GM10248 (cell line): ENCODE results near the gene PGPEP1.

Source experiments
- CTCF ChIA-PET: fragments of 300-600 bp; sonication (Branson Sonifier 250); formaldehyde crosslinking; extraction: SDS; loops from one replicate; lab custom pipeline; 2021; ENCODE audit warnings: antibody characterized with exemption; lab: Yijun Ruan, JAX
- POLR2A ChIA-PET: fragments of 350-650 bp; sonication (Branson Sonifier 250); formaldehyde crosslinking; extraction: SDS; loops from one replicate; lab custom pipeline; 2020; ENCODE audit warnings: antibody characterized with exemption; lab: Yijun Ruan, JAX
- DNase-seq: peaks from one replicate; pipeline ENCODE4 v3.0.0; 2012; ENCODE audit errors: extremely low spot score
- TF ChIP-seq, protein P1 (sequence below): IDR thresholded peaks from 2 replicates; pipeline ENCODE4 v1.5.1; 2012; ENCODE audit warnings: mild to moderate bottlenecking, low read depth; ENCODE audit errors: extremely low read depth, missing control alignments, control extremely low read depth

Gene PGPEP1

DNA sequence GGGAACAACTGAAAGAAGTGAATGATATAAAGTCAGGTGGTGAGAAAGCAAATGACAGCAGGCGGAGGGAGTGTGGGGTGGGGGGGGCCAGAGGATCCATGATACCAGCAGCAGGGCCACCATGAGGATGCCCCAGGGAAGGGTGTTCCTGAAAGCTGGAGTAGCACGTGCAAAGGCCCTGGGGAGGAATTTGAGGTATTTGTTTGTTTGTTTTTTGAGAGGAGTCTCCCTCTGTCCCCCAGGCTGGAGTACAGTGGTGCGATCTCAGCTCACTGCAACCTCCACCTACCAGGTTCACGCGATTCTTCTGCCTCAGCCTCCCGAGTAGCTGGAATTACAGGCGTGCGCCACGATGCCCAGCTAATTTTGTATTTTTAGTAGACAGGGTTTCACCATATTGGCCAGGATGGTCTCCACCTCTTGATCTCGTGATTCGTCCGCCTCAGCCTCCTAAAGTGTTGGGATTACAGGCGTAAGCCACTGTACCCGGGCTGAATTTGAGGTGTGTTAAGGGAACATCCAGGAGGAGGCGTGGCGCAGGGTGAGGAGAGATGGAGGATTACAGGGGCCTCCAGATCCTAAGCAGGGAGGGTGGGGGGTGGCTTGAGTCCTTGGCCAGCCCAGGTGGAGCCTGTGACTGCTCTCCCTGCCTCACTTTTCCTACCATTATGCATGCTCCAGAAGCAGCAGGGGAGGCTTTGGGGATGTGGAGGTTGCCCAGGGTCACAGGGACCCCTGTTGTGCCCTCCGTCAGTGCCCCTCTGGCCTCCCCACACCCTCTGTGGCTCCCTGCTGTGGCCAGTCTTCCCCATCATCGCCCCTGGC, 46.5 kb upstream of the PGPEP1 start:
- no peak for DNase-seq
- ChIA-PET POLR2A (interaction anchor here (0.8 to 3.1 kb wide), 3 partner anchors 11 to 35 kb away, joined by 5 to 110 read pairs (median 11); partner anchors contain the start of gene JUND), CTCF (interaction anchor here (3.1 to 6.3 kb wide), 2 partner anchors 9 to 13 kb away, joined by 20 to 43 read pairs; partner anchors contain the start of gene JUND)
- TF ChIP-seq, protein P1, sequence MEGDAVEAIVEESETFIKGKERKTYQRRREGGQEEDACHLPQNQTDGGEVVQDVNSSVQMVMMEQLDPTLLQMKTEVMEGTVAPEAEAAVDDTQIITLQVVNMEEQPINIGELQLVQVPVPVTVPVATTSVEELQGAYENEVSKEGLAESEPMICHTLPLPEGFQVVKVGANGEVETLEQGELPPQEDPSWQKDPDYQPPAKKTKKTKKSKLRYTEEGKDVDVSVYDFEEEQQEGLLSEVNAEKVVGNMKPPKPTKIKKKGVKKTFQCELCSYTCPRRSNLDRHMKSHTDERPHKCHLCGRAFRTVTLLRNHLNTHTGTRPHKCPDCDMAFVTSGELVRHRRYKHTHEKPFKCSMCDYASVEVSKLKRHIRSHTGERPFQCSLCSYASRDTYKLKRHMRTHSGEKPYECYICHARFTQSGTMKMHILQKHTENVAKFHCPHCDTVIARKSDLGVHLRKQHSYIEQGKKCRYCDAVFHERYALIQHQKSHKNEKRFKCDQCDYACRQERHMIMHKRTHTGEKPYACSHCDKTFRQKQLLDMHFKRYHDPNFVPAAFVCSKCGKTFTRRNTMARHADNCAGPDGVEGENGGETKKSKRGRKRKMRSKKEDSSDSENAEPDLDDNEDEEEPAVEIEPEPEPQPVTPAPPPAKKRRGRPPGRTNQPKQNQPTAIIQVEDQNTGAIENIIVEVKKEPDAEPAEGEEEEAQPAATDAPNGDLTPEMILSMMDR: no peak

DNA sequence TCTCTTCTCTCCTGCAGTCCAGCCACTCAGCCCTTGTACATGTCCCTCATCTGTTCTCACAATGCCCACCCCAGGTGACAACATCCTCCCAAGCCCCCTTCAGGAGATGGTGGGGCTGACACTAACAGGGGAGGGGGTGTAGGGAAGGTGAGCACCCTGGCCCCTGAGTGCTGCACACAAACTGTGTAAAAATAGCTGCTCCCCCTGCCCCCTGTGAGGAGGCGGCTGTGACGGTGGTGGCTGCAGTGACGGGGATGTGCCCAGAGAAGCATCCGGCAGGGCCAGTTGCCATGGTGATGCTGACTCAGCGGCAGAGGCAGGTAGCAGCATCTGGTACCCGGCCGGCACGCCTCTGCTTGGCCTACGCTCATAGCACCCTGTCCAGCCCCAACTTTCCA, 45.9 kb upstream of the PGPEP1 start:
- ChIA-PET CTCF (interaction anchor here (6.3 kb wide), 1 partner anchor 14 kb away, joined by 43 read pairs; the partner anchor contains the start of gene JUND), POLR2A (interaction anchor here (3.1 kb wide), 1 partner anchor 15 kb away, joined by 110 read pairs; the partner anchor contains the start of gene JUND)
- TF ChIP-seq, protein P1: no peak
- no peak for DNase-seq

DNA sequence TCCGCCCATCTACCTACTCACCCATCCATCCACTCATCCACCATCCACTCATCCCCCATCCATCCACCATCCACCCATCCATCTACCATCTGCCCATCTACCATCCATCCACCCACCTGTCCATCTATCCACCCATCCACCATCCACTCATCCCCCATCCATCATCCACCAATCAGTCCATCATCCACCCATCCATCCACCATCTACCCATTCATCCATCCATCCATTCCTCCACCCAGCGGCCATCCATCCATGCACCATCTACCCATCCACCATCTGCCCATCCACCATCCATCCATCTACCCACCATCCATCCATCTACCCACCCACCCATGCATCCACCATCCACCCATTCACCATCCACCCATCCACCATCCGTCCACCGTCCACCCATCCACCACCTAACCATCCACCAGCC, 45.4 kb upstream of the PGPEP1 start:
- ChIA-PET POLR2A (no interaction called here), CTCF (no interaction called here)
- no peak for DNase-seq
- TF ChIP-seq, protein P1: no peak

DNA sequence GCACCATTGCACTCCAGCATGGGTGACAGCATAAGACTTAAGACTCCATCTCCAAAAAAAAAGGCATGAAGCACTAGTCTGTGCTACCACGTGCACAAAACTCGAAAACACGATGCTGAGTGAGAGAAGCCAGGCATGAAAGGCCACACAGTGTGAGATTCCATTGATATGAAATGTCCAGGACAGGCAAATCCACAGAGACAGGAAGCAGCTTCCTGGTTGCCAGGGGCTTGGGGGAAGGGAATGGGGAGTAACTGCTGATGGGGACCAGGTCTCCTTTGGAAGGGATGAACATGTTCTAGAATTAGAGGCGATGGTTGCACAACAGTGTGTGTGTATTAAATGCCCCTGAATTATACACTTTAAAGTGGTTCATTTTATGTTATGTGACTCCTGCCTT, 43.1 kb upstream of the PGPEP1 start:
- TF ChIP-seq, protein P1: no peak
- ChIA-PET POLR2A (interaction anchor here (1.8 kb wide), 1 partner anchor 16 kb away, joined by 9 read pairs; the partner anchor contains the start of gene JUND), CTCF (interaction anchor here (1.2 kb wide), 3 partner anchors 18 to 25 kb away, joined by 3 to 5 read pairs (median 4); partner anchors contain the start of gene LSM4)
- DNase-seq: no peak

DNA sequence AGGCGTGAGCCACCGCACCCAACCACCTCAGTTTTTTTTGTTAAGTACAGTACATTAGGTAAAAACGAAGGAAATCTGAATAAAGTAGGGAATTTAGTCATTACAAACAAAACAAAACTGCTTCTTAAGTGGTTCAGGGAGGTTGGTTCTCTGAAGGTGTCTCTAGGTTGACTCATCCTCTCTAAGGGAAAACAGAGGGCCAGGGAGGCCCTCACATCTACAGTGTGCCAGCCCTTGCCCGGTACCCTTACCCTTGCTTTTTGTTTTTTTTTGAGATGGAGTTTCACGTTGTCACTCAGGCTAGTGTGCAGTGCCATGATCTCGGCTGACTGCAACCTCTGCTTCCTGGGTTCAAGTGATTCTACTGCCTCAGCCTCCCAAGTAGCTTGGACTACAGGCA, 41.8 kb upstream of the PGPEP1 start:
- ChIA-PET CTCF (interaction anchor here (1.2 to 7.1 kb wide), 2 partner anchors 19 kb away, joined by 3 to 60 read pairs; partner anchors contain the start of gene JUND), POLR2A (interaction anchor here (0.8 to 1.2 kb wide), 2 partner anchors 17 to 23 kb away, joined by 3 to 6 read pairs; partner anchors contain the start of gene JUND)
- no peak for DNase-seq
- TF ChIP-seq, protein P1: no peak

DNA sequence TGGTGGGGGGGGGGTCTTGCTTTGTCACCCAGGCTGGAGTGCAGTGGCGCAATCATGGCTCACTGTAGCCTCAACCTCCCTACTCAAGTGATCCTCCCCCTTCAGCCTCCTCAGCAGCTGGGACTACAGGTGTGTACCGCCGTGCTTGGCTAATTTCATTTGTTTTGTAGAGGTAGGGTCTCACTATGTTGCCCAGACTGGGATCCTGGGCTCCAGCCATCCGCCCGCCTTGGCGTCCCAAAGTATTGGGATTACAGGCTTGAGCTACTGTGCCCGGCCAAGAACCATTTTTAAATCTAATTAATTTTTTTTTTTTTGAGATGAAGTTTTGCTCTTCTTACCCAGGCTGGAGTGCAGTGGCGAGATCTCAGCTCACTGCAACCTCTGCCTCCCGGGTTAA, 40.7 kb upstream of the PGPEP1 start:
- ChIA-PET CTCF (interaction anchor here (0.9 to 7.1 kb wide), 2 partner anchors 20 to 29 kb away, joined by 3 to 60 read pairs; partner anchors contain the start of gene JUND), POLR2A (interaction anchor here (0.6 to 1.2 kb wide), 4 partner anchors 17 to 24 kb away, joined by 3 to 6 read pairs (median 4); partner anchors contain the start of gene JUND)
- DNase-seq: no peak
- TF ChIP-seq, protein P1: no peak
